Heart left ventricle (tissue), 13 donors: Measurements from ENCODE around the gene TTYH3.

ENCODE experiments used
- POLR2A ChIP-seq, 2 donors: fragments of 450-650 bp; IDR thresholded peaks; one replicate each; pipeline ENCODE4 v1.6.1; 2017; ENCODE audit warnings: antibody characterized with exemption in 2 of 2, mild to moderate bottlenecking in 2 of 2, moderate library complexity in 2 of 2
- TF ChIP-seq, protein P1 (sequence below), 12 donors: fragments of 200-600 bp; sonication (generic) in 4 of 12; IDR thresholded peaks; one replicate each; pipeline versions ENCODE4 v1.5.0 to v1.8.0; 2018 to 2022; ENCODE audit warnings: antibody characterized with exemption in 12 of 12, mild to moderate bottlenecking in 5 of 12
- donor health status: ischemic (EF 13 %, LVEDD 7.1; RV severe dilation, severe dysfunction).
- donor health status: DM: no; HTN: yes; CAD: no.
- donor health status: DM: no; HTN: no; CAD: no.
- donor health status: ischemic (EF 25% LVEDD 6.9; RV normal size, moderate dysfunction).
- donor health status: ischemic (EF 25% LVEDD 5.7; RV mildly dilated, moderate dysfunction).
- donor health status: ischemic (EF 35%, LVEDD 5.7; RV mildly dilated, moderate dysfunction).
- donor health status: nonischemic (EF 11% LVEDD 7.7; RV severe dilation, severe dysfunction).
- donor health status: DM: yes; HTN: yes; CAD: no.
- donor health status: PGD.
- donor health status: ischemic (EF 29% LVEDD 5.4; RV normal size, mild dysfunction).
- donor health status: nonischemic (EF 23%, LVEDD 6.1; RV moderate dilation, normal function).

DNA sequence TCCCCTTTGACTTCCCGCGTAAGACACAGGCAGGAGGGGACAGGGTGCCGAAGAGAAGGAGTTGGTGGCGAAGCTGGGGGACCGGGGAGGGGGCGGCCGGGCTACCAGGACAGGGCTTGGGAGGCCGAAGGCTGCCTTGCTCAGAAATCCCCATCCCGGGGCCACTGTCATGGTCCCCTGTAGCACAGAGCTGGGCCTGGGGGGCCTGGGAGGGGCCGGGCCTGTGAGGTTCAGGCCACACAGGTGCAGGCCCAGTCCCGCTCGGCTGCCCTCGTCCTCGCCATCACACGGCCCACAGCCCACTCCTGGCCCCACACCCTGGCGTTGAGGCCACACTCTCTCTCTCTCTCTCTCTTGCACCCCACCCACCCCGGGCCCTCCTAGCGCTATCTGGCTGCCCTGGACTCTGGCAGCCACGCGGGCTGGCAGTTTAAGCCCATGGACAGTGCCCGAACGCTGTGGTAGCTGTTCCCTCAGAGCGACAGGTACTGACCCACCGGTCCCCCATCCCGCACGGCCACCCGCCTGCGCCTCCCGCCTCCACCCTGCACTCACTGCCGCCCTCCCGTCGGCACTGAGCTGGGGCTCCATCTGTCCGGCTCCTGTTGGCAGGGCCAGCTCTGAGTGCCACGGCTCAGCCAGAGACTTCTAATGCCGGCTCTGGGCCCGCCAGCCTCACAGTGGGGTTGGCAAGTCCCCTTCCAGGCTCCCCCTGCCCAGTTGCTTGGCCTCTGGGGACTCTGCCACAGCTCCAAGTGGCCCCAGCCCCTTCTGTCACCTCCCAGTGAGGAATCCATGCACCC, 28.0 kb downstream of the TTYH3 start:
- TF ChIP-seq, protein P1, sequence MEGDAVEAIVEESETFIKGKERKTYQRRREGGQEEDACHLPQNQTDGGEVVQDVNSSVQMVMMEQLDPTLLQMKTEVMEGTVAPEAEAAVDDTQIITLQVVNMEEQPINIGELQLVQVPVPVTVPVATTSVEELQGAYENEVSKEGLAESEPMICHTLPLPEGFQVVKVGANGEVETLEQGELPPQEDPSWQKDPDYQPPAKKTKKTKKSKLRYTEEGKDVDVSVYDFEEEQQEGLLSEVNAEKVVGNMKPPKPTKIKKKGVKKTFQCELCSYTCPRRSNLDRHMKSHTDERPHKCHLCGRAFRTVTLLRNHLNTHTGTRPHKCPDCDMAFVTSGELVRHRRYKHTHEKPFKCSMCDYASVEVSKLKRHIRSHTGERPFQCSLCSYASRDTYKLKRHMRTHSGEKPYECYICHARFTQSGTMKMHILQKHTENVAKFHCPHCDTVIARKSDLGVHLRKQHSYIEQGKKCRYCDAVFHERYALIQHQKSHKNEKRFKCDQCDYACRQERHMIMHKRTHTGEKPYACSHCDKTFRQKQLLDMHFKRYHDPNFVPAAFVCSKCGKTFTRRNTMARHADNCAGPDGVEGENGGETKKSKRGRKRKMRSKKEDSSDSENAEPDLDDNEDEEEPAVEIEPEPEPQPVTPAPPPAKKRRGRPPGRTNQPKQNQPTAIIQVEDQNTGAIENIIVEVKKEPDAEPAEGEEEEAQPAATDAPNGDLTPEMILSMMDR (IDR thresholded peaks at IDR 0.05), result no peak
- no peak for TF ChIP-seq POLR2A (IDR thresholded peaks at IDR 0.05)
